AG04450 (cell line): ENCODE results near the gene SPRED2. TPM values are rescaled to one million over a fixed set of nuclear protein-coding genes. Genes with fewer than 3 reads are reported as not detected.
A peak's percentile ranks its signal among the peaks of the same experiment; 100 is the strongest.

ENCODE experiments used
- CTCF ChIA-PET: fragments of 300-600, 350-600 bp; formaldehyde crosslinking; extraction: SDS; loops from one replicate; lab custom pipeline; 2022; ENCODE audit warnings: antibody characterized with exemption, inconsistent platforms; lab: Charles Lee
- POLR2A ChIA-PET: fragments of 350-600 bp; formaldehyde crosslinking; extraction: SDS; loops from one replicate; lab custom pipeline; 2021; ENCODE audit warnings: antibody characterized with exemption, inconsistent platforms; lab: Yijun Ruan, JAX
- DNase-seq: peaks from one replicate; pipeline ENCODE4 v3.0.0-alpha.2; 2011; ENCODE audit warnings: low read depth, low spot score
- H3K27ac ChIP-seq: one replicate; pipeline ENCODE4 v1.5.1; 2012; ENCODE audit warnings: low read depth, low read length, control low read depth
- H3K27me3 ChIP-seq: one replicate; pipeline ENCODE4 v1.6.0; 2012; ENCODE audit warnings: low read length; ENCODE audit not compliant: control insufficient read depth, insufficient read depth
- H3K4me3 ChIP-seq: 2 replicates; pipeline ENCODE4 v1.5.1; 2011; ENCODE audit warnings: mild to moderate bottlenecking, low read depth, low read length, control low read depth
- H3K9me3 ChIP-seq: 2 replicates; pipeline ENCODE4 v1.5.1; 2012; ENCODE audit warnings: low read length; ENCODE audit not compliant: control insufficient read depth, insufficient read depth
- CTCF ChIP-seq: IDR thresholded peaks from 2 replicates; pipeline ENCODE4 v1.5.1; 2011; ENCODE audit warnings: low read depth, low read length, control low read depth, inconsistent platforms
- polyA plus RNA-seq: library from polyadenylated mRNA; depleted of rRNA; stranded (reverse); fragments of >200 nt; gene quantifications from 2 replicates; pipeline ENCODE4 v1.2.3, GENCODE V29; 2011

Gene SPRED2
- polyA plus RNA-seq, 1 experiment: 18.6 TPM

- CTCF ChIA-PET: interaction anchor here (1.2 kb wide), 1 partner anchor 73 kb away, joined by 3 read pairs; no protein-coding TSS in a partner anchor
These were observed 79.4 kb downstream of the SPRED2 start for GRCh38 chr2:65353046-65353445.

GRCh38 chr2:65351948-65352595 is 80.3 kb downstream of the SPRED2 start:
- no peaks in the 10 kb centered on the region for H3K27me3 ChIP-seq
- H3K9me3 ChIP-seq: no peaks in the 10 kb centered on the region
- ChIA-PET CTCF (interaction anchor here (0.7 to 1.3 kb wide), 3 partner anchors 74 to 202 kb away, joined by 3 read pairs; no protein-coding TSS in a partner anchor), POLR2A (interaction anchor here (0.6 kb wide), 1 partner anchor 19 kb away, joined by 3 read pairs; no protein-coding TSS in a partner anchor)
- H3K4me3 ChIP-seq: no peak overlapping the region
- TF ChIP-seq CTCF: no peak
- DNase-seq: no peak
- no peak overlapping the region for H3K27ac ChIP-seq

More at GRCh38 chr2:65353046-65353445, 79.4 kb downstream of the SPRED2 start:
- POLR2A ChIA-PET: interaction anchor here (0.6 kb wide), 1 partner anchor 18 kb away, joined by 3 read pairs; no protein-coding TSS in a partner anchor
- Histone ChIP-seq H3K9me3 (no peaks in the 10 kb centered on the region), H3K27ac (no peak overlapping the region), H3K27me3 (no peaks in the 10 kb centered on the region), H3K4me3 (no peak overlapping the region)
- no peak for DNase-seq
- no peak for TF ChIP-seq CTCF

GRCh38 chr2:65351234-65351947 is 81.0 kb downstream of the SPRED2 start:
- Histone ChIP-seq H3K9me3 (no peaks in the 10 kb centered on the region), H3K4me3 (no peak overlapping the region), H3K27me3 (no peaks in the 10 kb centered on the region), H3K27ac (no peak overlapping the region)
- no peak for DNase-seq
- CTCF ChIA-PET: interaction anchor here (0.7 to 1.7 kb wide), 5 partner anchors 11 to 202 kb away, joined by 3 to 7 read pairs (median 3); no protein-coding TSS in a partner anchor
- POLR2A ChIA-PET: no interaction called here
- no peak for TF ChIP-seq CTCF

- POLR2A ChIA-PET: interaction anchor here (1.4 kb wide), 1 partner anchor 86 kb away, joined by 3 read pairs; no protein-coding TSS in a partner anchor
- no peaks in the 10 kb centered on the region for H3K9me3 ChIP-seq
- no peaks in the 10 kb centered on the region for H3K27me3 ChIP-seq
- TF ChIP-seq CTCF: peak; percentile 50
- no peak for DNase-seq
- no peak overlapping the region for H3K4me3 ChIP-seq
- CTCF ChIA-PET: interaction anchor here (0.6 to 1.7 kb wide), 5 partner anchors 11 to 146 kb away, joined by 3 to 7 read pairs (median 5); no protein-coding TSS in a partner anchor
- no peak overlapping the region for H3K27ac ChIP-seq
These were observed 81.7 kb downstream of the SPRED2 start for GRCh38 chr2:65350651-65351056.
